ENCODE measurements around the gene DAAM1.

Gene DAAM1

DNA sequence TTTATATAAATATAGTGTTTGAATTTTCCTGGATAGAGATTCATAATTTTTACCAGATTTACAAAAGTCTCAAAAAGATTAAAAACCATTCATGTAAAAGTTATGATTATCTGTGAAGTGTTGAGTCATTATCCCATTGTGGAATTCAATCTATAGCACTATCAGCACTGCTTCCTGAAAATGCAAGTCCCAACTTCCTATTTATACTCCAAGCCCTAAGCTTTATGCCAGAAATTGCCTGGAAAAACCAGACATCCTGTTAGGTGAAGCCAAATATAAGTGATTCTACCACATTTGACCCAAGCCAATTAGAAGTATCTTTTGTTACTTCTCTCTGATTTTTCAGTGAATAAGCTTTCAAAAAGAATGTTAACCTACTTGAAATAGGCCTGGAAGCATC lies 147.6 kb downstream of the DAAM1 start:
- Histone ChIP-seq H3K27me3 (ENCODE audit: control insufficient read depth in 1 of 2, insufficient read depth in 2 of 2, low read length in 2 of 2) (no peaks in the 10 kb centered on the region), H3K27ac (ENCODE audit: low read depth, low read length) (peak overlapping the region; percentile 81), H3K4me1 (ENCODE audit: insufficient read depth, low read length) (peaks cover 62% of the 10 kb centered on the region), H3K9ac (ENCODE audit: low read length) (no peak overlapping the region), H3K9me3 (ENCODE audit: low read length) (no peaks in the 10 kb centered on the region), H3K4me3 (ENCODE audit: low read depth in 1 of 2, low read length in 2 of 2) (no peak overlapping the region), H3K36me3 (ENCODE audit: insufficient read depth, low read length) (peaks cover 27% of the 10 kb centered on the region)

DNA sequence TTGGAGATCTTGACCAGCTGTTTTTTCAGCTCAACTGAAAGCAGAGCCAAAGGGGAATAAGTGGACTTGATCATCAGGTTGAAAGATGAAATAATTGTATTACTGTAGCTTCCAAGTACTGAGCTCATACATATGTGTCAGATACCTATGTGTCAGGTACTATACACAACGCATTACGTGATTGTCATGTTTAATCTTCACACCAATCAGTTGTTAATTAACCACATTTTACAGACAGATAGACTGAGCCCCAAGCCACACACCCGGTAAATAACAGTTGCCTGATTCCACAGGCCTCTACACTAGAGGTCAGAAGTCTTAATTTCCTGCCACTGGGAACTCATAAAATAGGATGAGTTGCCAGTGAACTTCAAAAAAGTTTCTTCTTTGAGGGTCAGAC lies 148.2 kb downstream of the DAAM1 start:
- H3K9me3 ChIP-seq (ENCODE audit: low read length), result no peaks in the 10 kb centered on the region
- peaks cover 63% of the 10 kb centered on the region for H3K4me1 ChIP-seq (ENCODE audit: insufficient read depth, low read length)
- no peaks in the 10 kb centered on the region for H3K27me3 ChIP-seq (ENCODE audit: control insufficient read depth in 1 of 2, insufficient read depth in 2 of 2, low read length in 2 of 2)
- no peak overlapping the region for H3K4me3 ChIP-seq (ENCODE audit: low read depth in 1 of 2, low read length in 2 of 2)
- peak overlapping the region; percentile 81 for H3K27ac ChIP-seq (ENCODE audit: low read depth, low read length)
- H3K9ac ChIP-seq (ENCODE audit: low read length), result no peak overlapping the region
- peaks cover 23% of the 10 kb centered on the region for H3K36me3 ChIP-seq (ENCODE audit: insufficient read depth, low read length)

DNA sequence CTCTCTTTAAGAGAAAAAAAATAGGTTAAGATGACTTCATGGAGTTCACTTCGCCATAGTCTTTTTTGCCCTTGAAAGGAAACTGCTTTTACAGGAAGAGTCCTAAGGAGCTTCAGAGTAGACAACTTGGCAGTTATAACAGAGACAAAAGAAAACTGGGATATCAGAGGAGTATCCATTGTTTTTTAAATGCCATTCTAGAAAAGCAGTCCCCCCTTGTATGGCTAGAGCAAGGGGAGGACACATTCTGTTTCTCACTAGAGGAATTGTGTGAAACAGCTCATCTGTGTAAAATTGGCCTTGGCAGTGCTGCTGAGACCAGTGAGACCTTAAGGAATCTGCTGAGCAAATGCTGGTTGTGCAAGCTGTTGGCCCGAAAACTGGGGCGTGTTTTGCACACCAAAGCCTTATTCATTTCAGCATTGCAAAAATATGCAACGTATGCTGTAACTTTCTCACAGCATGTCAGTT lies 148.7 kb downstream of the DAAM1 start:
- Histone ChIP-seq H3K27ac (ENCODE audit: low read depth, low read length) (peak overlapping the region; percentile 81), H3K27me3 (ENCODE audit: control insufficient read depth in 1 of 2, insufficient read depth in 2 of 2, low read length in 2 of 2) (no peaks in the 10 kb centered on the region), H3K36me3 (ENCODE audit: insufficient read depth, low read length) (peaks cover 23% of the 10 kb centered on the region), H3K9ac (ENCODE audit: low read length) (no peak overlapping the region), H3K9me3 (ENCODE audit: low read length) (no peaks in the 10 kb centered on the region), H3K4me3 (ENCODE audit: low read depth in 1 of 2, low read length in 2 of 2) (no peak overlapping the region), H3K4me1 (ENCODE audit: insufficient read depth, low read length) (peaks cover 62% of the 10 kb centered on the region)

DNA sequence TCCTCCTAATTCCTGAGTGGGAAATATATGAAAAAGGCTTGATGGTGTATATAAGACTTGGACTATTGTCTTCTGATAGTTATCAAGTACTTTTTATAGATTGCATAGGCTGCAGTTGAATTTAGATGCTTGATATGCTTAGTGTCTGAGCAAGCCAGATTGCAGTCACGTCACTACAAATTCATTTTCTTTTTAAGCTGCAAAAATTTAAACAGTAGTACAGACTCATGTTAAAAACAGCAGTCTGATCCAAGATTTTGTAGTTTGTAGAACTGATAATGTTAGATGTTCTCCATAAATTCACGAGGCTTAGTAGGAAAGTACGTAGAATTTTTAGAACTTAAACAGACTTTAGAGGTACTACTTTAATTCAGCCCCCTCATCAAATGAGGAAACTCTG lies 150.3 kb downstream of the DAAM1 start:
- Histone ChIP-seq H3K36me3 (ENCODE audit: insufficient read depth, low read length) (peaks cover 20% of the 10 kb centered on the region), H3K27me3 (ENCODE audit: control insufficient read depth in 1 of 2, insufficient read depth in 2 of 2, low read length in 2 of 2) (no peaks in the 10 kb centered on the region), H3K4me3 (ENCODE audit: low read depth in 1 of 2, low read length in 2 of 2) (no peak overlapping the region), H3K4me1 (ENCODE audit: insufficient read depth, low read length) (peaks cover 60% of the 10 kb centered on the region), H3K9ac (ENCODE audit: low read length) (no peak overlapping the region), H3K9me3 (ENCODE audit: low read length) (no peaks in the 10 kb centered on the region), H3K27ac (ENCODE audit: low read depth, low read length) (peak overlapping the region; percentile 48)

DNA sequence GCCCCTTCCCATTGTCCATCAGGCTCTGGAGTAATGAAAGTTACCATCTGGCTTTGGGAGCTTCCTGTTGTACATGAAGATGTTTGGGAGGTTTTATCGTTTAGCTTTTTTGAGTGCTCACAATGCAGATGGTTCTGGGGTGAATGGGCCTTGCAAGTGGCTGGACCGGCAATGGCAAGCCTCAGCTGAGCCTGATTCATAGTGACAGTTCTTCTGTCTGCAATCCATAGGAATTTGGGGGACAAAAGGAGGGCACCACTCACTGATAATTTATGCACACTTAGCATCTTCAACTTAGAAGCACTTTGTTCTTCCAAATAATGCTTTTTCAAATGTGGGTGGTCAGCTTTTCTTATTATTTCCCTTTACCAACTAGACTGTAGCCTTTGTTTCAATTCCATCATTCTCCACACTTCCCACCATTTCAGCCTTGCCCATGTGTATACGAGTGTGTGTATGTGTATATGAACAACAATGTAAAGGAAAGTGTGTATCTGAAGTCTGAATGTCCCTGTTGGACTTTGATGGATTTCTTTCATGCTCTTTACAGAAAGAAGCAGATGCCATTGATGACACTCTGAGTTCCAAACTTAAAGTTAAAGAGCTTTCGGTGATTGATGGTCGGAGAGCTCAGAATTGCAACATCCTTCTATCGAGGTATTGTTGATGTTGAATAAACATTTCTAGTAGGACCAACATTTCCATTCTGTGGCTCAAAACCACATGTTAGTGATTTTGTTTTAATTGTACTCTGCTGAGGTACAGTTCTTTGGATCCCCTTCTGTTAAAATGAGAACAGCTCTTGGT lies 151.3 kb downstream of the DAAM1 start:
- H3K27ac ChIP-seq (ENCODE audit: low read depth, low read length), result peak overlapping the region; percentile 54
- no peak overlapping the region for H3K9ac ChIP-seq (ENCODE audit: low read length)
- peaks cover 17% of the 10 kb centered on the region for H3K36me3 ChIP-seq (ENCODE audit: insufficient read depth, low read length)
- H3K4me1 ChIP-seq (ENCODE audit: insufficient read depth, low read length), result peaks cover 60% of the 10 kb centered on the region
- H3K4me3 ChIP-seq (ENCODE audit: low read depth in 1 of 2, low read length in 2 of 2), result no peak overlapping the region
- no peaks in the 10 kb centered on the region for H3K27me3 ChIP-seq (ENCODE audit: control insufficient read depth in 1 of 2, insufficient read depth in 2 of 2, low read length in 2 of 2)
- no peaks in the 10 kb centered on the region for H3K9me3 ChIP-seq (ENCODE audit: low read length)

DNA sequence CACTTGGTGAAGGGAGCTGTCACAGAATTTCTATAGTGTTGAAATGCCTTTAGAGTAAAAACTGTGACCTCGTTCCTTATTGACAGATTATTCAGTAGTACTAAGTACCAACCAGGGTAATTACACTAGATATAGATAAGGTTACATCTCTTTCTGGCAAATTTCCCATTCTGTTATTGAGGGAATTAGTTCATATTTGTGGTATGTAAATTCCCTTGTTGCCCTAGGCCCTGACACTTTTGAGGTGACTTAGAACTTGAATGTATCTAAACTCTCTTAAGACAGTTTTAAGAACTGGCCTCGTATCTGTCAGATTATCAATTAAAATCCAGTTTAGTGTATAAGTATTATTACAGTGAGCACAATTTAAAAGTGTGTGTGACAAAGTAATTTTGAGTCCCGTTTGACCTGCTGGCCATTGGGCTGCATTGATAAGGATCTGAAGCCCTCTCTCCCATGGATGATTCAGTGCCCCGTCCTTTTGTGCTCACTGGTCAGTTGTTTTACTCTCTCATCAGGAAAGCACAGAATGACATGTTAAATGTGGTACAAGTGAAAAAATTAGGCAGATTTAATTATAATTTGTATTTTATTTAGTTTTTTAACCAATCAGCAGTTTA lies 153.5 kb downstream of the DAAM1 start:
- H3K9me3 ChIP-seq (ENCODE audit: low read length), result no peaks in the 10 kb centered on the region
- no peaks in the 10 kb centered on the region for H3K27me3 ChIP-seq (ENCODE audit: control insufficient read depth in 1 of 2, insufficient read depth in 2 of 2, low read length in 2 of 2)
- H3K36me3 ChIP-seq (ENCODE audit: insufficient read depth, low read length), result peaks cover 19% of the 10 kb centered on the region
- no peak overlapping the region for H3K4me3 ChIP-seq (ENCODE audit: low read depth in 1 of 2, low read length in 2 of 2)
- H3K9ac ChIP-seq (ENCODE audit: low read length), result no peak overlapping the region
- H3K27ac ChIP-seq (ENCODE audit: low read depth, low read length), result peak overlapping the region; percentile 66
- peaks cover 65% of the 10 kb centered on the region for H3K4me1 ChIP-seq (ENCODE audit: insufficient read depth, low read length)

DNA sequence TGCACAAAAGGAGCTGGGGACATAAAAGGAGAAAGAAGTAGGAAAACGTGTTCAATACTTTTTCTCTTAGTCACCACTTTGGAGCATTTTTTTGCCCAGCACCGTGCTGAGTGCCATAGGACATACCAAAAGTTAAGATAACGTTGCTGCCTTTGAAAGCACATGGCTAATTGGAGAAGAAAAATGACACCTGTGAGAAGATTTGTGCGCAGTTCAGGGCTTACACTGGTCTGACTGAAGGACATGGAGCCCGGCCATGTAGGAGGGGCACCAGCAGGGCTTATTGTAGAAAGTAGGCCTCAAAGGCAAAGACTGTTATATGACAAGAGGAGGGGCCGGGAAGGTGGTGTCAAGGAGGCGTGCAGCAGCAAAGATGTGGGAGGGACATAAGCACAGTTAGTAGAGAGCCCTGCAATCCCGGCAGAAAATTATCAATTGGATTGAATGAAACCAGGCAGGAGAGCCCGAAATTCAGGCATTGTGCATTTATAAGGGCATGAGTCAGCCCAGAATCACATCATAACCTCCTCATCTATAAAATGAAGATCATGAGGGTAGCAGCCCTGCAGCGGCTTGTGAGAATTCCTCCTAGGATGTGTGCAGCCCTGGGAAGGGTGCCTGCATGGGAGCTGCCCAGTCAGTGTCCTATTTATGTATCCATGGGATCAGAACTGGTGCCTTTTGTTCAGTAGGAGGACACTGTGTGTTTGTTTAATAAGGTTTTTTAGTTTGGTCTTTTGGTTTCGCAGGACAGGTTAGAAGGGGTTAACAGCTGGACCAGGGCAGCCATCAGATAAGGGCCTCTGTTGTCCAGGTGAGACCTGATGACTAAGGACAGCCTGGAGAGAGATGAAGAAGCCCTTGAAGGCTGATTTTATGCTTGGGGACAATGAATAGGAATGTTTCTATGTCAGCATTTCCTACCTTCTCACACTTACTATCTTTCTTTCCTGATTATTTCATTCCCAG lies 154.3 kb downstream of the DAAM1 start:
- H3K4me3 ChIP-seq (ENCODE audit: low read depth in 1 of 2, low read length in 2 of 2), result no peak overlapping the region
- peaks cover 65% of the 10 kb centered on the region for H3K4me1 ChIP-seq (ENCODE audit: insufficient read depth, low read length)
- no peak overlapping the region for H3K9ac ChIP-seq (ENCODE audit: low read length)
- H3K36me3 ChIP-seq (ENCODE audit: insufficient read depth, low read length), result peaks cover 21% of the 10 kb centered on the region
- H3K9me3 ChIP-seq (ENCODE audit: low read length), result no peaks in the 10 kb centered on the region
- no peaks in the 10 kb centered on the region for H3K27me3 ChIP-seq (ENCODE audit: control insufficient read depth in 1 of 2, insufficient read depth in 2 of 2, low read length in 2 of 2)
- peak overlapping the region; percentile 64 for H3K27ac ChIP-seq (ENCODE audit: low read depth, low read length)

DNA sequence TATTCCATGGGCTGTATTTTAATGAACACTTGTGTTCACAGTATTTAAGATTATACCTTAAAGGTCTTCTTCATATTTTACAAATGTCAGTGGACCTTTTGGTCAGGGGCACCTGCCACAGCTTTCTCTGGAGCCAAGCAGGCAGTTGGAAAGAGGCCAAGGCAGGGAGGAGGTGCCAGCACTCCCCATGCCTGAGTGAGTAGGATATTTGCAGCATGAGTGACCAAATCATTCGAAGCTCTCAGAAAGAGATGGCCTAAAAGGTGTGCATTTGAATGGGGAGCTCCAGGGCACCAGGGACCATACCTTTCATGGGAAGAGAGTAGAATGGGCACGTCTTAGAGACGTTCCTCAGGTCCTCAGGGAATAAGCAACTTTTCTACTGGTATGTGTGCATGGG lies 155.1 kb downstream of the DAAM1 start:
- no peaks in the 10 kb centered on the region for H3K27me3 ChIP-seq (ENCODE audit: control insufficient read depth in 1 of 2, insufficient read depth in 2 of 2, low read length in 2 of 2)
- peaks cover 73% of the 10 kb centered on the region for H3K4me1 ChIP-seq (ENCODE audit: insufficient read depth, low read length)
- H3K9me3 ChIP-seq (ENCODE audit: low read length), result no peaks in the 10 kb centered on the region
- no peak overlapping the region for H3K9ac ChIP-seq (ENCODE audit: low read length)
- peak overlapping the region; percentile 75 for H3K27ac ChIP-seq (ENCODE audit: low read depth, low read length)
- H3K4me3 ChIP-seq (ENCODE audit: low read depth in 1 of 2, low read length in 2 of 2), result no peak overlapping the region
- H3K36me3 ChIP-seq (ENCODE audit: insufficient read depth, low read length), result peaks cover 27% of the 10 kb centered on the region

DNA sequence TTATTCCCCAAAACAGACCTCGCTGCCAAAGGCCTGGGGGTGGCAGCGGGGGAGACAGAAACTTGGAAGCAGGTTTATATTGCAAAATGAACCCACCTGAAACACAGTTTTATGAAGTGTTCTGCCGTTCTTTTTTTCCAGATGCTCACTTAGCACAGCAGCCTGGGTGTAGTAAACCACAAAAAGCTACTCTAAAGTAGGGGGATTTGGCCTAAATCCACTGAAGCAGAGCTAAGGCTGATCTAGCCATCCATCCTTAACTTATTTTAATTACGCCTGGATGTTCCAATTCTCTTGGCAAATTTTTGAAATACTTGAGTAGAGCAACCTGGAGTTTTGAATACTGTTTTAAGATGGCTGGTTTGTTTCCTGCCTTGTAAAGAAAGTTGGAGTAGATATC lies 155.5 kb downstream of the DAAM1 start:
- Histone ChIP-seq H3K27ac (ENCODE audit: low read depth, low read length) (peak overlapping the region; percentile 75), H3K9ac (ENCODE audit: low read length) (no peak overlapping the region), H3K4me3 (ENCODE audit: low read depth in 1 of 2, low read length in 2 of 2) (no peak overlapping the region), H3K4me1 (ENCODE audit: insufficient read depth, low read length) (peaks cover 78% of the 10 kb centered on the region), H3K9me3 (ENCODE audit: low read length) (no peaks in the 10 kb centered on the region), H3K27me3 (ENCODE audit: control insufficient read depth in 1 of 2, insufficient read depth in 2 of 2, low read length in 2 of 2) (no peaks in the 10 kb centered on the region), H3K36me3 (ENCODE audit: insufficient read depth, low read length) (peaks cover 27% of the 10 kb centered on the region)

DNA sequence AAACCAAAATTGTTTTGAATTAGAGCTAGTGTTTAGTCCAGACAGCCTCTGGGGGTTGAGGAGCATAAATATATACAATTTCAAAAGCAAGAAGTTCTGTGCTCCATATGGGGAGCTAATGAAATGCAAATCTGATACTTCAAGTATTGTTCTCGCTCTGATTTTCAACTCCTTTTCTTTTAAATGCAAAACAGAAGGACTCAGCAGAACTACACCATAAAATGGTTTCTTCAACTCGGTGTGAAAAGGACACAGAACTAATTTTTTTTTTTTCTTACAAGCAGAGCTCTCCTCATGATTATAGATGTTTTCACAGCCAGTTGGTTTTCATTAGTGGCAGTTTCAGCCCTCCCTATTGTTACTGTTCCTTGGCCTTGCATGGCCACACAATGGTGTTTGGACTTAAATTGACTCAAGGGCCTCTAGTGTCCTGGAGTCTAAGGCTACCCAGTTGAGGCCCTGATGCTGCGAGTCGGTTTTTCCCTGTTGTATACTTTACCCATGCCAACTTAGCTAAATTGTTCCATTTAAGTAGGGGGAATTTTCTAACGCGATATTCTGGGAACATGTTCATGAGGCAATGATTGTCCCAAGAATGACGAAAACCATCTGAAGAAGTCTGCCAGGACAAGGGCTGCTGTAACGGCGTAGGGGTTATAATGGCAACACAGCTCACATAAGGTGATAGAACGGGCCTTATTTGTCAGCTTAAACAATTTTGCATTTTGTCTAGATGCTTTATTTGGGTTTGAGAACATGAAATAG lies 156.4 kb downstream of the DAAM1 start:
- Histone ChIP-seq H3K4me1 (ENCODE audit: insufficient read depth, low read length) (peaks cover 84% of the 10 kb centered on the region), H3K9ac (ENCODE audit: low read length) (no peak overlapping the region), H3K9me3 (ENCODE audit: low read length) (no peaks in the 10 kb centered on the region), H3K27ac (ENCODE audit: low read depth, low read length) (peak overlapping the region; percentile 75), H3K27me3 (ENCODE audit: control insufficient read depth in 1 of 2, insufficient read depth in 2 of 2, low read length in 2 of 2) (no peaks in the 10 kb centered on the region), H3K36me3 (ENCODE audit: insufficient read depth, low read length) (peaks cover 25% of the 10 kb centered on the region), H3K4me3 (ENCODE audit: low read depth in 1 of 2, low read length in 2 of 2) (no peak overlapping the region)
